B cell (primary cell): ENCODE results near the gene PLCD1. TPM values are rescaled to one million over a fixed set of nuclear protein-coding genes. Genes with fewer than 3 reads are reported as not detected.

Source experiments
- ATAC-seq: fragments of 200-7000 bp; cut with Tn5 transposase; one replicate; pipeline ENCODE4 v1.10.0; 2021; ENCODE audit warnings: low read depth, mild to moderate bottlenecking, moderate number of reproducible peaks, moderate library complexity
- CTCF ChIA-PET: fragments of 350-600 bp; sonication (Branson Sonifier 250); formaldehyde crosslinking; loops from one replicate; lab custom pipeline; 2021; ENCODE audit warnings: antibody characterized with exemption, inconsistent platforms; lab: Charles Lee
- POLR2A ChIA-PET: fragments of 350-600 bp; sonication (Branson Sonifier 250); formaldehyde crosslinking; loops from one replicate; lab custom pipeline; 2021; ENCODE audit warnings: antibody characterized with exemption; lab: Charles Lee
- DNase-seq: peaks from one replicate; pipeline ENCODE4 v3.0.0; 2013
- H2AFZ ChIP-seq: 2 replicates; pipeline ENCODE4 v1.6.1; 2012; ENCODE audit warnings: mild to moderate bottlenecking, low read depth, low read length; ENCODE audit not compliant: insufficient read depth, poor library complexity, severe bottlenecking
- H3K27ac ChIP-seq, 2 donors: 1 replicate in 1 of 2; 2 replicates in 1 of 2; pipeline ENCODE4 v1.5.1; 2012 to 2013; ENCODE audit warnings: low read length in 2 of 2, mild to moderate bottlenecking in 2 of 2, moderate library complexity in 1 of 2
- H3K27me3 ChIP-seq, 4 experiments: fragments of 200-600 bp in 1 of 4; sonication (generic) in 1 of 4; replicated peaks in 1 of 4; 1 replicate in 2 of 4; 2 replicates in 2 of 4; pipeline versions ENCODE4 v1.6.1 to v1.7.0; 2013 to 2016; ENCODE audit warnings: low read length in 3 of 4, mild to moderate bottlenecking in 2 of 4, mixed read lengths in 1 of 4, moderate library complexity in 1 of 4; ENCODE audit not compliant: insufficient read depth in 4 of 4, control insufficient read depth in 3 of 4; ENCODE audit errors: control extremely low read depth in 1 of 4
- H3K36me3 ChIP-seq, 2 experiments: replicated peaks in 1 of 2; 1 replicate in 1 of 2; 2 replicates in 1 of 2; pipeline versions ENCODE4 v1.6.1 to v1.7.1; 2013; ENCODE audit warnings: low read length in 1 of 2; ENCODE audit not compliant: insufficient read depth in 2 of 2, control insufficient read depth in 1 of 2; ENCODE audit errors: control extremely low read depth in 1 of 2, extremely low read depth in 1 of 2
- H3K4me1 ChIP-seq, 2 donors: fragments of 200-600 bp in 1 of 2; sonication (generic) in 1 of 2; 1 replicate in 1 of 2; 2 replicates in 1 of 2; pipeline versions ENCODE4 v1.5.1 to v1.6.1; 2013 to 2017; ENCODE audit warnings: low read length in 2 of 2; ENCODE audit not compliant: control insufficient read depth in 2 of 2, insufficient read depth in 2 of 2
- H3K4me2 ChIP-seq: replicated peaks from 2 replicates; pipeline ENCODE3; 2012; ENCODE audit warnings: mild to moderate bottlenecking, low read depth, low read length; ENCODE audit not compliant: poor library complexity, severe bottlenecking
- H3K4me3 ChIP-seq, 5 experiments: fragments of 200-600 bp in 1 of 5; sonication (generic) in 1 of 5; 1 replicate in 3 of 5; 2 replicates in 2 of 5; pipeline versions ENCODE4 v1.5.1 to v1.7.0; 2011 to 2016; ENCODE audit warnings: low read length in 4 of 5, mild to moderate bottlenecking in 4 of 5, low read depth in 2 of 5, control low read depth in 1 of 5, moderate library complexity in 1 of 5; ENCODE audit not compliant: insufficient read depth in 1 of 5; ENCODE audit errors: control extremely low read depth in 1 of 5, extremely low read depth in 1 of 5
- H3K79me2 ChIP-seq: fragments of 200-600 bp; sonication (generic); one replicate; pipeline ENCODE4 v1.6.0; 2016; ENCODE audit warnings: low read length; ENCODE audit not compliant: control insufficient read depth, insufficient read depth
- H3K9ac ChIP-seq: fragments of 200-600 bp; sonication (generic); 2 replicates; pipeline ENCODE4 v1.6.1; 2017; ENCODE audit warnings: mild to moderate bottlenecking, low read length, moderate library complexity
- H3K9me3 ChIP-seq, 3 donors: one replicate each; pipeline versions ENCODE4 v1.6.1 to v1.7.1; 2013; ENCODE audit warnings: low read length in 2 of 3; ENCODE audit not compliant: control insufficient read depth in 2 of 3, insufficient read depth in 1 of 3; ENCODE audit errors: control extremely low read depth in 1 of 3
- H4K20me1 ChIP-seq: 2 replicates; pipeline ENCODE4 v1.6.0; 2012; ENCODE audit warnings: mild to moderate bottlenecking, low read length; ENCODE audit not compliant: insufficient read depth, control insufficient read depth, poor library complexity, severe bottlenecking
- H3K27ac Mint-ChIP-seq: one replicate; pipeline ENCODE4 v1.8.0; 2021; ENCODE audit warnings: mixed read lengths
- H3K27me3 Mint-ChIP-seq: one replicate; pipeline ENCODE4 v1.8.0; 2021; ENCODE audit warnings: mixed read lengths
- H3K4me1 Mint-ChIP-seq: one replicate; pipeline ENCODE4 v1.8.0; 2021; ENCODE audit warnings: mixed read lengths
- H3K4me3 Mint-ChIP-seq: one replicate; pipeline ENCODE4 v1.8.0; 2021; ENCODE audit warnings: mixed read lengths
- H3K9me3 Mint-ChIP-seq: one replicate; pipeline ENCODE4 v1.8.0; 2022; ENCODE audit warnings: mixed read lengths; ENCODE audit not compliant: insufficient read depth
- CTCF ChIP-seq: fragments of 200-600 bp; IDR thresholded peaks from one replicate; pipeline ENCODE4 v1.8.0; 2022; ENCODE audit warnings: antibody characterized with exemption, mild to moderate bottlenecking
- EZH2 ChIP-seq: IDR thresholded peaks from 2 replicates; pipeline ENCODE4 v1.6.1; 2012; ENCODE audit warnings: borderline replicate concordance, low read depth, mild to moderate bottlenecking, moderate library complexity, low read length; ENCODE audit not compliant: insufficient read depth, poor library complexity, severe bottlenecking
- WGBS: methylation state at CpG from one replicate; pipeline ENCODE4 v1.1.5; 2013; ENCODE audit warnings: missing lambda C conversion rate; ENCODE audit not compliant: insufficient coverage; 5-methylcytosine and 5-hydroxymethylcytosine counted together
- intact Hi-C: fragments of 100-400 bp; cut with micrococcal nuclease; formaldehyde crosslinking; loops from one replicate; pipeline ENCODE4 v1.10.0; 2022
- polyA plus RNA-seq: library from polyadenylated mRNA; depleted of rRNA; stranded (reverse); fragments of >200 nt; gene quantifications from 2 replicates; pipeline ENCODE4 v1.2.3, GENCODE V29; 2012
- total RNA-seq, 2 donors: library from RNA; stranded (reverse); fragments of 120-200 nt in 1 of 2; gene quantifications; 1 replicate in 1 of 2; 2 replicates in 1 of 2; pipeline versions ENCODE4 v1.2.3 to v1.2.4, GENCODE V29; 2013 to 2022

Gene PLCD1
- total and polyA plus RNA-seq, 2 donors (not counting 1 experiment from before 2014, with no cell fraction given): 5.8 to 10.1 TPM

- Histone ChIP-seq H2AFZ (no peak overlapping the region), H3K27me3 (no peaks in the 10 kb centered on the region), H3K9ac (no peak overlapping the region), H3K36me3 (peaks cover 0 to 23% of the 10 kb centered on the region in 2 experiments), H3K4me2 (no peak overlapping the region), H4K20me1 (no peaks in the 10 kb centered on the region), H3K9me3 (peaks cover 0 to 9% (median 0%) of the 10 kb centered on the region in 3 donors), H3K79me2 (peaks cover 12% of the 10 kb centered on the region), H3K27ac (no peak overlapping the region), H3K4me1 (peaks cover 27 to 44% of the 10 kb centered on the region in 2 donors), H3K4me3 (no peak overlapping the region)
- no peak for TF ChIP-seq EZH2
- TF ChIP-seq CTCF: no peak
- H3K9me3 Mint-ChIP-seq: no peaks in the 10 kb centered on the region
- peak overlapping the region; percentile 46 for H3K27ac Mint-ChIP-seq
- CTCF ChIA-PET: interaction anchor here (0.7 to 2.3 kb wide), 8 partner anchors 9 to 483 kb away, joined by 3 to 14 read pairs (median 5); partner anchors contain the start of gene ACAA1
- ATAC-seq (no peak), DNase-seq (no peak)
- H3K4me1 Mint-ChIP-seq: peaks cover 51% of the 10 kb centered on the region
- POLR2A ChIA-PET: no interaction called here
- H3K27me3 Mint-ChIP-seq: no peaks in the 10 kb centered on the region
- WGBS: 95% methylated on average over 6 of the region's 10 CpGs
- peak overlapping the region; percentile 77 for H3K4me3 Mint-ChIP-seq
- intact Hi-C loops: no loop called here
Measured at GRCh38 chr3:37997342-37997741, 32.1 kb downstream of the PLCD1 start.

- peaks cover 12% of the 10 kb centered on the region for H3K79me2 ChIP-seq
- DNase-seq (peak; percentile 85), ATAC-seq (peak; percentile 68)
- peaks cover 0 to 20% of the 10 kb centered on the region in 2 experiments for H3K36me3 ChIP-seq
- H3K9ac ChIP-seq: no peak overlapping the region
- no peaks in the 10 kb centered on the region for H3K27me3 Mint-ChIP-seq
- WGBS: 61% methylated on average over 7 of the region's 7 CpGs
- no peaks in the 10 kb centered on the region for H3K27me3 ChIP-seq
- H3K27ac Mint-ChIP-seq: peak overlapping the region; percentile 93
- peak overlapping the region; percentile 77 for H3K4me3 Mint-ChIP-seq
- H3K4me1 Mint-ChIP-seq: peaks cover 51% of the 10 kb centered on the region
- no peak overlapping the region for H3K4me3 ChIP-seq
- TF ChIP-seq CTCF (peak; percentile 88), EZH2 (no peak)
- no peak overlapping the region for H3K4me2 ChIP-seq
- no peak overlapping the region for H2AFZ ChIP-seq
- no peak overlapping the region for H3K27ac ChIP-seq
- intact Hi-C loops: no loop called here
- no peaks in the 10 kb centered on the region for H4K20me1 ChIP-seq
- ChIA-PET POLR2A (no interaction called here), CTCF (interaction anchor here (0.7 to 2.3 kb wide), 8 partner anchors 10 to 483 kb away, joined by 3 to 14 read pairs (median 5); partner anchors contain the start of gene ACAA1)
- H3K9me3 ChIP-seq: peaks cover 0 to 9% (median 0%) of the 10 kb centered on the region in 3 donors
- peaks cover 27 to 44% of the 10 kb centered on the region in 2 donors for H3K4me1 ChIP-seq
- no peaks in the 10 kb centered on the region for H3K9me3 Mint-ChIP-seq
Measured at GRCh38 chr3:37996785-37997301, 32.6 kb downstream of the PLCD1 start.
